GM12891 (cell line): ENCODE measurements around the gene CHML.

Source experiments
- POLR2A ChIP-seq: IDR thresholded peaks from 2 replicates; pipeline ENCODE4 v1.6.1; 2011; ENCODE audit warnings: low read depth, low read length, control low read depth
- POLR2AphosphoS5 ChIP-seq: IDR thresholded peaks from 2 replicates; pipeline ENCODE4 v1.6.1; 2011; ENCODE audit warnings: low read depth, low read length, control low read depth
- SPI1 ChIP-seq: IDR thresholded peaks from 2 replicates; pipeline ENCODE4 v1.6.1; 2011; ENCODE audit warnings: low read depth, low read length, control low read depth

GRCh38 chr1:241672301-241672700 is 32.1 kb upstream of the CHML start:
- TF ChIP-seq POLR2A: no peak
- no peak for TF ChIP-seq POLR2AphosphoS5
- TF ChIP-seq SPI1: no peak
